NCI-H1417 treated with DMSO at 0.1 percent for 48 hours (cell line): ENCODE data around the gene OR10G8.

Experiments used
- DNase-seq: peaks from one replicate; lab custom pipeline; 2025; lab: John Stamatoyannopoulos, UW

The OR10G8 gene

DNA sequence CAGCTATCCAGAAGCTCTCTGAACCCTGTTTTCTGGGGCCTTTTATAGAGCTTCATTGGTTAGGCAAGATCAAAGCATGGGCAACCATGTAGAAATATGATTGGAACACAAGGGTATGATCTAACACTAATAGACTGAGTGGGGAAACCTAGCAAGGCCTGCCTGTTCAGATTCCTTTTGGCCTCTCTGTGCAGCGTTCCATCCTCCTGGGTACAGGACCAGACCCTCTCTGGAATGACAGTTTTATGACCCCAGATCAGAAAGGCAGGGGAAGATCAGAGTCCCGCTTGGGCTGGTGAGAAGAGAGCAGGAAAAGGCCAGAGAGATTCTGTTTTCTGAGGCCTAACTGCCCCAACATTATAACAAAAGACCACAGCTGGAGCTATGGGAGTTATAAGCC lies 52.0 kb downstream of the OR10G8 start:
- no peak for DNase-seq

DNA sequence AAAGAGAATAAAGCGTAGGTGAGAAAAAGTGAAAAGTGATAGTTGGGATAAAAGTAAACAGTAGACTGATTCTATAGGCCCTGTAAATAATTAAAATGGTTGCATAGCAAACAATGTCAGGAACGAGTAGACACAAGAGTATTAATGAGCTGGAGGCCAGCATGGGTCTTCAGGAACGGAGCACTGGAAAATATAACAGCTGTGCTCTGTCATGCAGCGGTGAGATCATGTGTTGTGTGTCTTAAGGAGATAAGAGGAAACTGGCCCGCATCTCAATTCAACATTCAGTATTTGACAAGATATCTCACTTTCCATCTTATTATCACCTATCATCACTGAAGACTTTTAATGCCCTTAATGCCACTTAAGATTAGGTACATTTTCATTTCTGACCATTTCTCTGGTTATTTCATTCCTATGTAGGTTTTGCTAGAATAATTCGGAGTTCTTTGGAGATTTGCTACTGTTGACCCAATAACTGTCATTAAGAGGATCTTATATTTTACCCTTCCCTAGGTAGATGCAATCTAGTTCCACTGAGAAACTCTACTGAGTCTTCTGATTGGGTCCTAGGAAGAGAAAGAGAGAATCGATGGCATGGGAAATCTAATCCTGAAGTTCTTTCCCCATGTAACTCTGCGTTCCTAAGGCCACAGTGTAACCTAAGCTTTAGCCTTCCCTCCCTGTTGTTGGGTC lies 53.2 kb downstream of the OR10G8 start:
- no peak for DNase-seq
